GM19238 (cell line): Measurements from ENCODE around the gene KRTAP4-5.
"Not testable (repeated sequence)": the region's sequence is repeated elsewhere in the genome, so short reads cannot be mapped to it uniquely, and the experiment has no call there.

Experiments used
- DNase-seq: peaks from one replicate; pipeline ENCODE4 v3.0.0; 2011; ENCODE audit warnings: low spot score; ENCODE audit not compliant: insufficient read length

KRTAP4-5 gene

GRCh38 chr17:41108728-41109386 is 40.8 kb downstream of the KRTAP4-5 start:
- DNase-seq, result not testable (repeated sequence)

DNA sequence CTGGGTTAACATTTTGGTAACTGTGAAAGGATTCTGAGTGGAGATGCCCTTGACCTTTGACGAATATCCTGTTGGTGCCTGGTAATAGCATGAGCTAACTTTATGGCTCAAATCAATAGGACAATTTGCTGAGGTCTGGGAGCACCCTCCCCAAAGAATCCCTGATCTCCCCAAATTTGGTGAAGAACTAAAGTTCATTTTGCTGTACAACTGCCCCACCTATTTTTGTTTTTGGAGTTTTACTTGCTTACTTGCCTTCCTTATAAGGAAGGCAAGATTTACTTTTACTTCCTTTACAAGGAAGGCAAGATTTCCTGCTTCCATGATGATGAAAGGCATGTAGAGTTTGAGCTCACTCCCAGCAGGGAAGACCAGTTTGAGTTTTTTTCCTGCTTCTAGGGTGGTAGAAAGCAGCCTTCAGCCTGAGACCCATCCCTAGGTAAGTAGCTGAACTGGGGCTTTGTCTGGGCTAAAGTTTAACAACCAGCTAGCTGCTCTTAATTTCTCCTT is 41.6 kb downstream of the KRTAP4-5 start:
- no peak for DNase-seq

- not testable (repeated sequence) for DNase-seq
Observed at GRCh38 chr17:41105347-41105746, 44.3 kb downstream of the KRTAP4-5 start, which contains the start of gene KRTAP4-9. KRTAP4-9 (plus strand) TSS chr17:41105389; CDS start chr17:41105389, 0 bp downstream.

DNA sequence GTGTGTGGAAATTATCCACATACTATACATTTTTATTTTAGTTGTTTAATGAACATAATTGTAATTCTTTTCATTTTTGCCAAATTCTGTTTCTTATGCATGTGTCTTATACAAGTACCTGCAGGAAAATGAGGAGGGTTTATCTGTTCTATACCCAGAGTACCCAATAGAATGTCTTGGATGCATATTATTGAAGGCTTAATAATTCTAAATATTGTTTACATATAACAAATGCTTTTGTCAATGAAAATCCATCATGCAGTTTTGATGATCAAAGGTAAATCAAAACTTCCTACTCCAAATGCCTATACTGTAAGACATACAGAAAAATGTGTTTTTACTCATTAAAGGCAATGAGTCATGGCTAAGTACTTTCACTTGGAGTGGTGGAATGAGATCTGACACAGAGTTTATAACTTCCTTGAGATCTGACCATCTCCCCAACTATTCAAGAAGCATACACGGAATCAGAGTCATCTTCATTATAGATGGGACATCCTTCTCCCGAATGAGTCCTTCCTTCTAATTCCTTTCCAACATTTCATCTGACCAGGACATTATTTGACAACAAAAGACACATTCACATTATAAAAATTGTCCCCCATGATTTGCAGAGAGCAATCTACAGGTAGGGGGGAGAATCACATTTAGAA is 45.1 kb downstream of the KRTAP4-5 start:
- DNase-seq, result not testable (repeated sequence)

DNA sequence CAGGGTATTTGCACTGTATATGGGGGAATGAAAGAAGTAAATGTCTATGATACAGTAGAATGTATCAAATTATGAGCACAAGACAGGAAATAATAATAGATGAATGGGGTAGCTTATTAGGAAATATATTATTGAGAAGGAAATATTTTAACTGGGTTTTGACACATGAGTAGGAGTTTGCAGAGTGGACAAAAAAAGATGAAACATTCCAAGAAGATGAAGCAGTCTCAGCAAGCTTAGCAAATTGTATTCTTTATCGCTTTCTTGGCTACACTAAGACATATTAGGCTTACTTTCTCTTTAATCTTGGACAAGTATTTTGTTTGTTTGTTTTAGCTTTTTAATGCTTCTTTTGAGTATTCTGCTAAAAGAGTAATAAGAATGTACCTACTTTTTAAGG is 45.7 kb downstream of the KRTAP4-5 start:
- DNase-seq, result no peak

- DNase-seq, result no peak
Observed at GRCh38 chr17:41101586-41102259, 47.9 kb downstream of the KRTAP4-5 start, which contains the start of gene KRTAP4-16. KRTAP4-16 (minus strand) TSS chr17:41102209; CDS start chr17:41102209, 0 bp downstream.

GRCh38 chr17:41099682-41100480 is 49.7 kb downstream of the KRTAP4-5 start:
- DNase-seq, result not testable (repeated sequence)
